BE2C (cell line): ENCODE measurements around the gene BNIP3.

ENCODE experiments used
- DNase-seq: peaks from one replicate; pipeline ENCODE4 v3.0.0-alpha.2; 2020
- H3K27me3 ChIP-seq: fragments of 250-450 bp; sonication (Bioruptor Pico); 2 replicates; pipeline ENCODE4 v1.5.1; 2020; ENCODE audit warnings: mild to moderate bottlenecking
- H3K36me3 ChIP-seq: fragments of 250-450 bp; sonication (Bioruptor Pico); 2 replicates; pipeline ENCODE4 v1.5.1; 2020; ENCODE audit warnings: mild to moderate bottlenecking
- H3K4me1 ChIP-seq: fragments of 250-450 bp; sonication (Bioruptor Pico); 2 replicates; pipeline ENCODE4 v1.5.1; 2020
- H3K4me3 ChIP-seq: 2 replicates; pipeline ENCODE4 v1.5.1; 2011; ENCODE audit warnings: low read depth, low read length
- H3K9me3 ChIP-seq: fragments of 250-450 bp; sonication (Bioruptor Pico); 2 replicates; pipeline ENCODE4 v1.5.1; 2020
- TF ChIP-seq, protein P1 (sequence below): IDR thresholded peaks from 2 replicates; pipeline ENCODE4 v1.5.1; 2012; ENCODE audit warnings: mild to moderate bottlenecking, low read depth, low read length

The BNIP3 gene

DNA sequence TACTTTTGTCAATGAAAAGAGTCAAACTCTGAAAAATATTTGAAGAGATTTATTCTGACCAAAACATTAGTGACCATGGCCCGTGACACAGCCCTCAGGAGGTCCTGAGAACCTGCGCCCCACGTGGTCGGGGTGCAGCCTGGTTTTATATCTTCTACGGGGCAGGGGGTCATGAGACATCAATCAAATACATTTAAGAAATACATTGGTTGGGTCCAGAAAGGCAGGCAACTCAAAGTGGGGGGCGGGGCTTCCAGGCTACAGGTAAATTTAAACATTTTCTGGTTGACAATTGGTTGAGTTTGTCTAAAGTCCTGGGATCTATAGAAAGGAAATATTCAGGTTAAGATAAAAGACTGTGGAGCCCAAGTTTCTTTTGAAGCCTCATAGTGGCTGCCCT is 34.8 kb upstream of the BNIP3 start:
- TF ChIP-seq, protein P1, sequence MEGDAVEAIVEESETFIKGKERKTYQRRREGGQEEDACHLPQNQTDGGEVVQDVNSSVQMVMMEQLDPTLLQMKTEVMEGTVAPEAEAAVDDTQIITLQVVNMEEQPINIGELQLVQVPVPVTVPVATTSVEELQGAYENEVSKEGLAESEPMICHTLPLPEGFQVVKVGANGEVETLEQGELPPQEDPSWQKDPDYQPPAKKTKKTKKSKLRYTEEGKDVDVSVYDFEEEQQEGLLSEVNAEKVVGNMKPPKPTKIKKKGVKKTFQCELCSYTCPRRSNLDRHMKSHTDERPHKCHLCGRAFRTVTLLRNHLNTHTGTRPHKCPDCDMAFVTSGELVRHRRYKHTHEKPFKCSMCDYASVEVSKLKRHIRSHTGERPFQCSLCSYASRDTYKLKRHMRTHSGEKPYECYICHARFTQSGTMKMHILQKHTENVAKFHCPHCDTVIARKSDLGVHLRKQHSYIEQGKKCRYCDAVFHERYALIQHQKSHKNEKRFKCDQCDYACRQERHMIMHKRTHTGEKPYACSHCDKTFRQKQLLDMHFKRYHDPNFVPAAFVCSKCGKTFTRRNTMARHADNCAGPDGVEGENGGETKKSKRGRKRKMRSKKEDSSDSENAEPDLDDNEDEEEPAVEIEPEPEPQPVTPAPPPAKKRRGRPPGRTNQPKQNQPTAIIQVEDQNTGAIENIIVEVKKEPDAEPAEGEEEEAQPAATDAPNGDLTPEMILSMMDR: no peak
- no peak for DNase-seq
- Histone ChIP-seq H3K4me3 (no peak overlapping the region), H3K4me1 (no peaks in the 10 kb centered on the region), H3K36me3 (no peaks in the 10 kb centered on the region), H3K27me3 (peaks cover 8% of the 10 kb centered on the region; the same call in 1 of the 2 replicates), H3K9me3 (no peaks in the 10 kb centered on the region)

DNA sequence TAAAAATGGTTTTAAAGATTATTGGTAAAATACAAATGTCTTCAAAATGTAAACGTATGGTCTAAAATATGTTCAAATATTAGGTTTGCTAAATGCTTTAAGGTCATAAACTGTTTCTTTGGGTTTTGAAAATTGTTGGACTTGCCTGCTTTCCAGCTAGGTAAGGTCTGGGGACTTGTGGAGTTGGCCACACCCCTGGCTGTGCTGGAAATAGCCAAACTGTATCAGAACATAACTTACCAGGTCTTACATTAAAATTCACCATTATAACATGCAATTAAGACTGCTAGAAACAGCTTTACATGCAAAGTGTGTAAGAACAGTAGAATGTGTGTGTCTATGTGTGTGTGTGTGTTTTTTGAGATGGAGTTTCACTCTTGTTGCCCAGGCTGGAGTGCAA is 29.7 kb upstream of the BNIP3 start:
- TF ChIP-seq, protein P1: no peak
- Histone ChIP-seq H3K27me3 (peaks cover 10% of the 10 kb centered on the region; the same call in 1 of the 2 replicates), H3K4me3 (no peak overlapping the region), H3K4me1 (no peaks in the 10 kb centered on the region), H3K36me3 (no peaks in the 10 kb centered on the region), H3K9me3 (no peaks in the 10 kb centered on the region)
- no peak for DNase-seq

DNA sequence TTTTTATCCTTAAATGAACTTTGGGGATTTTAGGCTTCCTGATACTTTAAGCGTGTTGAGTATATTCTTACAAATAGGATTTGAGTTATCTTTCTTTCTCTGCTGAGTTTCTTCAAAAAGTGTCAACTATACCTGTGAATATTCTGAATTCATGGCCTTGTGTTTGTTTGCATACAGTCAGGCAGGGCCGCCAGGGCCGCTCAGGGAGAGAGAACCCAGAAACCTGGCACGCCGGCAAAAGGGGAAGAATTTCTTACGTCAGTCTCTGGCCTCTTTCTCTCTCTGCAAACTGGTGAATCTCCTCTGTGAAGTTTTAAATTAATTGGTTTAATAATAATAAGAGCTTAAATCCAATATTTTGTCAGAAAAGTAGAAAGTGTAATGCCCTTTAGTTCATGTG is 29.3 kb upstream of the BNIP3 start:
- TF ChIP-seq, protein P1: no peak
- H3K4me1 ChIP-seq: no peaks in the 10 kb centered on the region
- H3K4me3 ChIP-seq: no peak overlapping the region
- no peaks in the 10 kb centered on the region for H3K9me3 ChIP-seq
- no peaks in the 10 kb centered on the region for H3K36me3 ChIP-seq
- peaks cover 10% of the 10 kb centered on the region; the same call in 1 of the 2 replicates for H3K27me3 ChIP-seq
- no peak for DNase-seq

DNA sequence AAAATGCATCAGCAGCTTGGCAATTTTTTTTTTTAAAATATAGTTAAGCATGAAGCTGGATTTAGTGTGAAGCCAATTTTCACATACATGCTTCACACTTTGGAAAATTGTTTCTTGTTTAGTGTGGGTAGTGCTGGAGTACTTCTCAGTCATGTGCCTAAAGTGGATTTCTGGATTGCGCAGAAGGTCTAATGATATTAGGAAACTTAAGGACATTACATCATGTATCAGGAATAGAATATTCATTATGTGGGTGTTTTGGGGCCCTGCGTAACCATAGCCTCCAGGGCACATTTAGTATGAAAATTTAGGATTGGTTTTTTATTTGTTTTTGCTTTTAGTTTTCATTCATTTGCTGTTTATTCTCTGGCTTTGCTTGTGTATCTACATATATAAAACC is 28.8 kb upstream of the BNIP3 start:
- H3K27me3 ChIP-seq: peaks cover 10% of the 10 kb centered on the region; the same call in 1 of the 2 replicates
- TF ChIP-seq, protein P1: no peak
- no peak for DNase-seq
- H3K9me3 ChIP-seq: no peaks in the 10 kb centered on the region
- no peak overlapping the region for H3K4me3 ChIP-seq
- H3K4me1 ChIP-seq: no peaks in the 10 kb centered on the region
- H3K36me3 ChIP-seq: no peaks in the 10 kb centered on the region

DNA sequence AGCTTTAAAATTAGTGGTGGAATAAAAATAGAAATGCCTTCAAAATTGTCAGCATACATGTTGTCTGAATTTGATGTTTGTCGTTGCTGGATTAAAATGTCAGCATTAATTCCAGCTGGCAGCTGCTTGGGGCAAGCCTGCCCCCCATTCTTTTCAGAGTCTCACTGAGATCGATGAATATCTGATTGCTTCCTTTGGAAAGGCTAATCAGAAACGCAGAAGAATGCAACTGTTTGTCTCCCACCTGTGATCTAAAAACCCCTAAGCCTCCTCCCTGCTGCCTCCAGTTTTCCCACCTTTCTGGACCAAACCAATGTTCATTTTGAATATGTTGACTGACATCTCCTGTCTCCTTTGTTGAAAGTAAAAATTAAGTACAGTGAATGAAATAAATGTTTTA is 27.9 kb upstream of the BNIP3 start:
- TF ChIP-seq, protein P1: no peak
- Histone ChIP-seq H3K27me3 (peaks cover 7% of the 10 kb centered on the region; the same call in 1 of the 2 replicates), H3K36me3 (no peaks in the 10 kb centered on the region), H3K4me3 (no peak overlapping the region), H3K4me1 (no peaks in the 10 kb centered on the region), H3K9me3 (no peaks in the 10 kb centered on the region; the same call in 1 of the 2 replicates)
- DNase-seq: no peak

DNA sequence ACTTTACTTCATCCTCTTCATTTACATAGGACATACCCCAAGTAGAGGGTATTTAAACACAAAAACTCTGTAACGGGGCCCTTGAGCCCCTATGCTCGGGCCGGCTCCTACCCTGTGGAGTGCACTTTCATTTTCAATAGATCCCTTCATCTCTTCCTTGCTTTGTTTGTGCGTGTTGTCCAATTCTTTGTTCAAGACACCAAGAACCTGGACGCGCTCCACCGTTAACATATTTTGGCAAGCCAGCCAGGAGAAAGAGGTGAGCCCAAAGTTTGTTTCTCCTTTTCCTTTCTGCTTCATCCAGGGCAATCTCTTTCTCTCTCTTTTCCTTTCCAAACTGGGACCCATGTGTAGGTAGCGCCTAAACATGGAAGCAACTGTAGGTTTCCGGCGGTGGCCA is 26.0 kb upstream of the BNIP3 start:
- H3K36me3 ChIP-seq: no peaks in the 10 kb centered on the region
- TF ChIP-seq, protein P1: no peak
- no peaks in the 10 kb centered on the region for H3K4me1 ChIP-seq
- no peak for DNase-seq
- no peak overlapping the region for H3K4me3 ChIP-seq
- H3K9me3 ChIP-seq: no peaks in the 10 kb centered on the region; the same call in 1 of the 2 replicates
- peaks cover 6% of the 10 kb centered on the region; the same call in 1 of the 2 replicates for H3K27me3 ChIP-seq
